HL-60 (cell line): ENCODE results near the gene TMEFF1.
"Not testable (repeated sequence)": the region's sequence is repeated elsewhere in the genome, so short reads cannot be mapped to it uniquely, and the experiment has no call there.

ENCODE experiments used
- POLR2AphosphoS5 ChIP-seq: IDR thresholded peaks from 2 replicates; pipeline ENCODE4 v1.6.1; 2012; ENCODE audit warnings: low read depth
- TF ChIP-seq, protein P1 (sequence below): IDR thresholded peaks from one replicate; pipeline ENCODE4 v1.5.1; 2011; ENCODE audit warnings: low read length, control low read depth, inconsistent platforms; ENCODE audit not compliant: insufficient read depth
- TF ChIP-seq, protein P2 (sequence below): IDR thresholded peaks from 2 replicates; pipeline ENCODE4 v1.6.1; 2012; ENCODE audit warnings: low read depth; ENCODE audit not compliant: insufficient replicate concordance

DNA sequence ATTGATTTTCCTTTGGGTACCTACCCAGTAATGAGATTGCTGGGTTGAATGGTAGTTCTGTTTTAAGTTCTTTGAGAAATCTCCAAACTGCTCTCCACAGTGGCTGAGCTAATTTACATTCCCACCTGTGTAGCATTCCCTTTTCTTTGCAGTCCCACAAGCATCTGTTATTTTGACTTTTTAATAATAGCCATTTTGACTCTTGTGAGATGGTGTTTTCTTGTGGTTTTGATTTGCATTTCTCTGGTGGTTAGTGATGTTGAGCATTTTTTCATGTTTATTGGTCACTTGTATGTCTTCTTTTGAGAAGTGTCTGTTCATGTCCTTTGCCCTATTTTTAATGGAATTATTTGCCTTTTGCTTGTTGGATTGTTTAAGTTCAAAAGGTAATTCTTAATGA, 34.4 kb downstream of the TMEFF1 start:
- TF ChIP-seq POLR2AphosphoS5: not testable (repeated sequence)
- TF ChIP-seq, protein P1, sequence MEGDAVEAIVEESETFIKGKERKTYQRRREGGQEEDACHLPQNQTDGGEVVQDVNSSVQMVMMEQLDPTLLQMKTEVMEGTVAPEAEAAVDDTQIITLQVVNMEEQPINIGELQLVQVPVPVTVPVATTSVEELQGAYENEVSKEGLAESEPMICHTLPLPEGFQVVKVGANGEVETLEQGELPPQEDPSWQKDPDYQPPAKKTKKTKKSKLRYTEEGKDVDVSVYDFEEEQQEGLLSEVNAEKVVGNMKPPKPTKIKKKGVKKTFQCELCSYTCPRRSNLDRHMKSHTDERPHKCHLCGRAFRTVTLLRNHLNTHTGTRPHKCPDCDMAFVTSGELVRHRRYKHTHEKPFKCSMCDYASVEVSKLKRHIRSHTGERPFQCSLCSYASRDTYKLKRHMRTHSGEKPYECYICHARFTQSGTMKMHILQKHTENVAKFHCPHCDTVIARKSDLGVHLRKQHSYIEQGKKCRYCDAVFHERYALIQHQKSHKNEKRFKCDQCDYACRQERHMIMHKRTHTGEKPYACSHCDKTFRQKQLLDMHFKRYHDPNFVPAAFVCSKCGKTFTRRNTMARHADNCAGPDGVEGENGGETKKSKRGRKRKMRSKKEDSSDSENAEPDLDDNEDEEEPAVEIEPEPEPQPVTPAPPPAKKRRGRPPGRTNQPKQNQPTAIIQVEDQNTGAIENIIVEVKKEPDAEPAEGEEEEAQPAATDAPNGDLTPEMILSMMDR: not testable (repeated sequence)
- TF ChIP-seq, protein P2, sequence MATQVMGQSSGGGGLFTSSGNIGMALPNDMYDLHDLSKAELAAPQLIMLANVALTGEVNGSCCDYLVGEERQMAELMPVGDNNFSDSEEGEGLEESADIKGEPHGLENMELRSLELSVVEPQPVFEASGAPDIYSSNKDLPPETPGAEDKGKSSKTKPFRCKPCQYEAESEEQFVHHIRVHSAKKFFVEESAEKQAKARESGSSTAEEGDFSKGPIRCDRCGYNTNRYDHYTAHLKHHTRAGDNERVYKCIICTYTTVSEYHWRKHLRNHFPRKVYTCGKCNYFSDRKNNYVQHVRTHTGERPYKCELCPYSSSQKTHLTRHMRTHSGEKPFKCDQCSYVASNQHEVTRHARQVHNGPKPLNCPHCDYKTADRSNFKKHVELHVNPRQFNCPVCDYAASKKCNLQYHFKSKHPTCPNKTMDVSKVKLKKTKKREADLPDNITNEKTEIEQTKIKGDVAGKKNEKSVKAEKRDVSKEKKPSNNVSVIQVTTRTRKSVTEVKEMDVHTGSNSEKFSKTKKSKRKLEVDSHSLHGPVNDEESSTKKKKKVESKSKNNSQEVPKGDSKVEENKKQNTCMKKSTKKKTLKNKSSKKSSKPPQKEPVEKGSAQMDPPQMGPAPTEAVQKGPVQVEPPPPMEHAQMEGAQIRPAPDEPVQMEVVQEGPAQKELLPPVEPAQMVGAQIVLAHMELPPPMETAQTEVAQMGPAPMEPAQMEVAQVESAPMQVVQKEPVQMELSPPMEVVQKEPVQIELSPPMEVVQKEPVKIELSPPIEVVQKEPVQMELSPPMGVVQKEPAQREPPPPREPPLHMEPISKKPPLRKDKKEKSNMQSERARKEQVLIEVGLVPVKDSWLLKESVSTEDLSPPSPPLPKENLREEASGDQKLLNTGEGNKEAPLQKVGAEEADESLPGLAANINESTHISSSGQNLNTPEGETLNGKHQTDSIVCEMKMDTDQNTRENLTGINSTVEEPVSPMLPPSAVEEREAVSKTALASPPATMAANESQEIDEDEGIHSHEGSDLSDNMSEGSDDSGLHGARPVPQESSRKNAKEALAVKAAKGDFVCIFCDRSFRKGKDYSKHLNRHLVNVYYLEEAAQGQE: not testable (repeated sequence)
